HG02885 (cell line): ENCODE results near the gene GRN.
"Not testable (repeated sequence)": the region's sequence is repeated elsewhere in the genome, so short reads cannot be mapped to it uniquely, and the experiment has no call there.

Source experiments
- ATAC-seq: cut with Tn5 transposase; IDR thresholded peaks from one replicate; pipeline ENCODE4 v1.9.1; 2021; ENCODE audit warnings: mild to moderate bottlenecking; ENCODE audit not compliant: unreplicated experiment, poor library complexity

GRN gene

GRCh38 chr17:44343510-44344209, 1.4 kb upstream of the GRN start:
- no peak for ATAC-seq

- ATAC-seq, result peak; percentile 28
These were observed 438 bp downstream of the GRN start for GRCh38 chr17:44345454-44346026.

GRCh38 chr17:44346064-44346844, 1.2 kb downstream of the GRN start:
- no peak for ATAC-seq

GRCh38 chr17:44347206-44348055, 2.3 kb downstream of the GRN start:
- ATAC-seq, result not testable (repeated sequence)

DNA sequence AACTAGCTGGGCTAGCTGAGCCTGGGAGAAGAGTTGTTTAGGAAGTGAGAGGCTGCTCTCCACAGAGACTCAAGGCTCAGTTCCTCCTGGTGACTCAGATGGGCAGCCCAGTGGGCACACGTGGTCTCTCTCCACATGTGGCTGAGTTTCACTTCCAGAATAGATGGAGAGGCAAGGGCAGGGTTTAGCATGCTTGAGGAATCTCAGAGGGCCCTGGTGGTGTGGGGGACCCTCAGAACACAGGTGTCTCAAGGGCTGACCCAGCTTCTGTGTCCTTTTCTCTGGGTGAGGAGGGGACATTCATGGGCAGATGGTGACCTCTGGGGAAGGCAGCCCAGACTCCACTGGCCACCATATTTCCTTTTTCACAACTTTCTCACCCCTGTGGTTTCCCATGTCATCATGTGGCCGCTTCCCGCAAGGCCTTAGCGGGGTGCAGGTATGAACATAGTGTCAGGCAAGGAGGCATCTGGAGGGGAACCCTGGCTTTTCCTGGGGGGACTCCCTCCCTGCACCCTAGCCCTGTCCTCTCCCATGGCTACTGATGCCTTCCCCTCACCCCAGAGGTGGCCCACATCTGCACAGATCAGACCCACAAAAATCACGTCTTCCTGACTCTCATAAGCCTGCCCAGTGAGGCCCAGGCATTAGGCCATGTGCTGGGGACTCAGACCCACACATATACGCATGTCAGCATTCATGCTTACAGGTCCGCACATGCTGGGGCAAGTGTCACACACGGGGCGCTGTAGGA, 3.3 kb downstream of the GRN start:
- ATAC-seq, result no peak

GRCh38 chr17:44348988-44349364, 3.9 kb downstream of the GRN start:
- no peak for ATAC-seq

DNA sequence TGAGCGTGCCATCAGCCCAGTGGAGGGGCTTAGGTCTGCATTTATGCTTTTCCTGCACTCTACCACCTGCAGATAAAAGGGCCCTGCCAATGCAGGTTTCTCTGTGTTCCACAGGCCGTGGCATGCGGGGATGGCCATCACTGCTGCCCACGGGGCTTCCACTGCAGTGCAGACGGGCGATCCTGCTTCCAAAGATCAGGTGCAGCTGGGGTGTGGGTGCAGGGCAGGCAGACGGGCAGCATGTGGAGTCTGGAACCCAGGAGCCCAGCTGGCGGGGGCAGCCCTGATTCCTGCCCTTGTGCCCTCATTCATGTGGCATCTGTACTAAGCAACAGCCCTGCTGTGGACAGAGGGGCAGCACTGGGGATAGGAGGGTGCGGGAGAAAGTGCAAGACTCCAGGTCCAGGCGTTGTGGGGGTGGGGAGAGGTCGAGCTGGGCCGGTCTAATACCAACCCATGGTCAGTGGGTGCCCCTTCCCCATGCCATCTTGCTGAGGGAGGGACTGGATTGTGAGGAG, 4.5 kb downstream of the GRN start:
- ATAC-seq, result no peak

DNA sequence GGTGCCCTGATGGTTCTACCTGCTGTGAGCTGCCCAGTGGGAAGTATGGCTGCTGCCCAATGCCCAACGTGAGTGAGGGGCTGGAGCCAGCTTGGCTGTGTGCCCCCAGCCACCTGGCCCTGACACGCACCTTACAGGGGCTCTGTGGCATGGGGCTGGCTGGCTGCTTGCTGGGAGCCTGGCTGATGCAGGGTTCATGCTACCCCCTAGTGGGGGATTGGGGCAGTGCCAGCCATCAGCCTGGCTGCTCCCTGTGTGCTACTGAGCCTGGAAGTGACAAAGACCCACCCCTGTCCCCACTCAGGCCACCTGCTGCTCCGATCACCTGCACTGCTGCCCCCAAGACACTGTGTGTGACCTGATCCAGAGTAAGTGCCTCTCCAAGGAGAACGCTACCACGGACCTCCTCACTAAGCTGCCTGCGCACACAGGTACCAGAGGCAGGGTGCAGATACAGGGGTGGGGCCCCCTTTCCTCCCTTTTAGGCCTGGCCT, 5.7 kb downstream of the GRN start:
- ATAC-seq, result no peak

- no peak for ATAC-seq
These were observed 6.4 kb downstream of the GRN start for GRCh38 chr17:44351464-44351863.

- ATAC-seq, result no peak
These were observed 7.1 kb downstream of the GRN start for GRCh38 chr17:44351961-44352827.

DNA sequence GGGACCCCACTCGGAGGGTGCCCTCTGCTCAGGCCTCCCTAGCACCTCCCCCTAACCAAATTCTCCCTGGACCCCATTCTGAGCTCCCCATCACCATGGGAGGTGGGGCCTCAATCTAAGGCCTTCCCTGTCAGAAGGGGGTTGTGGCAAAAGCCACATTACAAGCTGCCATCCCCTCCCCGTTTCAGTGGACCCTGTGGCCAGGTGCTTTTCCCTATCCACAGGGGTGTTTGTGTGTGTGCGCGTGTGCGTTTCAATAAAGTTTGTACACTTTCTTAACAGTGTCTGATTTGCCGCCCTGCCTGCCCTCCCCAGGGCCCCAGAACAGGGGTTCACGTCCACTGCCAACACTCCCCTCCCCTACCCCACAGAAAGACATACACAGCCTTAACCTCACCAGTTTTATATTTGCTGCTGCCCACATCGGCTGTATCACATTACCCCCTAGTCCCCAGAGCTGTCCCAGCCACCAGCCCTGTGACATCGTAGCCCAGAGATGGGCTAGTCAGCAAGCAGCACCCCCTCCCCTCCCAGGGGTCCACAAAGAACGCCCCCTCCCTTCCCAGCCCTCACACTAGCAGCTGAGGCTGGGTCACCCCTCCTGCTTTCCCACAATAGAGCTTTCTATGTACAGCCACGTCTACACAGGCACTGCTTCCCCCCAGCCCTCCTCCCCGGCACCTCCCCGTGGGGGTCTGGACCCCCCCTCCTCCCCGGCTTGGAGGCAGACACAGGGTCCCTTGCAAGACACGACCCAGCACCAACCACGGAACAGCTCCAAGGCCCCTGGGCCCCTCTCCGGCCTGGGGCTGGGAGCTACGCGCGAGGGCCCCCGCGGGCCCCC, 7.9 kb downstream of the GRN start:
- ATAC-seq, result no peak

DNA sequence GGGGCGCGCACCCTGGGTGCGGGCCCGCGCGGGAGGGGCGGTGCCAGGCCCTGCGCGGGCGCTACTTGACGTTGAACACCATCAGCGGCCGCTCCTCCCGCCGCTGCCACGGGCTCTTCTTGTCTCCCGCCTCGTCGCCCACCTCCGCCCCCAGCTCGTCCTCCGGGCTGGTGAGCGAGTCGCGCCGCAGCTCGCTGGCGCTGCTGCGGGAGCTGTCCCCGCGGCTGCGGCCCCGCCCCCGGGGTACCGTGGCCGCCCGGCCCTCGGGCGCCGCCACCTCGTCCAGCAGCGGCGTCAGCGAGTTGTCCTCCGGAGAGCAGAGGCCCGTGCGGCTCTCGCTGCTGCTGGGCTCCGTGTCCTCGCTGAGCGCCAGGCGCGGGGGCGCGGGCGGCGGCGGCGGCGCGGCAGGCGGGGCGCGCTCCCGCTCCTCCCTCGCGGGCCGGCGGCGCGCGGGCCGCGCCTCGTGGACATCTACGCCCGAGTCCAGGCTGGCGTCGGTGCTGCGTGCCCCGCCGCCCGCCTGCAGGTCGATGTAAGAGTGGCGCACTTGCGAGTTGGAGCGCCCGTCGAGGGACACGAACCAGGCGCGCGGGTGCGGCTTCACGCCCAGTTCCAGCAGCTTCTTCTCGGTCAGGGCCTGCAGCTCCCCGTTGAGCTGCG, 8.7 kb downstream of the GRN start:
- no peak for ATAC-seq

DNA sequence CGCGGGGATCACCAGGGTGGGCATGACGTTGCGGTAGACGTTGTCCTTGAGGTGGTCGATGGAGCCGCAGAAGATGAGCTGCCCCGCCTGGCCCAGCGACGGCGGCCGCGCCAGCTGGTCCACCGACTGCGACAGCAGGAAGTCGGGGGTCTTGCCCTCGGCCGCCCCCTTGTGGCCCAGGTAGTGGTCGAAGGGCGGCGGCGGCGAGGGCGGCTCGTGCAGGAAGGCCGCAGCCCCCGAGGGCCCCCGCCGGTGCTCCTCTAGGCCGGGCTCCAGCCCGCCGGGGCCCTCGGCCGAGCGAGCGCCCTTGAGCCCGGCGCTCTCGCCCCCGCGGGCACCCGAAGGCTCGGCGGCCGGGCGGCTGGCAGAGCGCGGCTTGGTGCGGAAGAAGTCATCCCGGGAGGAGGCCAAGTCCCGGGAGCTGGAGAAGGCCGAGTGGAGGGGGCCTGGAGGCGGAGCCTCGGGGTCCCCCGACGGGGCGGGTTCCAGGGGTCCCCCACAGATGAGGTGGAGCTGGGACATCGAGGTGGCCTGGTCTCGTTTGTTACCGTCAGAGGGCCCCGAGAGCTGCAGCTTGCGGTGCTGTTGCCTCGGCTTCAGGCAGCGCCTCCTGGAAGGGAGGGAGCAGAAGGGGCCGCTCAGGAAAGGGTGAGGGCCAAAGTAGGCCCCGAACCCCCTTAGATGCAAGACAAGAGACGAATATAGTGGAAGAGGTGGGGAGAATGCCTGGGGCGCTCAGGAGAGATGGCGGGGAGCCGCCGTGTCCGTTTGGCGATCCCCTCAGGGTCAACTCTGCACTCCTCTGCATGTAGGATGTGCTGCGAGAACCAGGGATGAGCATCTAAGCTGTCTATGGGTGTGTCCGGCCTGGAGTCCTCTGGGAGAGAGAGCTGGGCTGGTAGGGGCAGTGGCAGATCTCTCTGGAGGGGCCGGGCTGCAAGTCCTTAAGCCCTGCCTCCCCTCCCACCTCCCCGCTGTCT, 9.8 kb downstream of the GRN start:
- no peak for ATAC-seq

- ATAC-seq, result no peak
These were observed 10.6 kb downstream of the GRN start for GRCh38 chr17:44355642-44356099.

DNA sequence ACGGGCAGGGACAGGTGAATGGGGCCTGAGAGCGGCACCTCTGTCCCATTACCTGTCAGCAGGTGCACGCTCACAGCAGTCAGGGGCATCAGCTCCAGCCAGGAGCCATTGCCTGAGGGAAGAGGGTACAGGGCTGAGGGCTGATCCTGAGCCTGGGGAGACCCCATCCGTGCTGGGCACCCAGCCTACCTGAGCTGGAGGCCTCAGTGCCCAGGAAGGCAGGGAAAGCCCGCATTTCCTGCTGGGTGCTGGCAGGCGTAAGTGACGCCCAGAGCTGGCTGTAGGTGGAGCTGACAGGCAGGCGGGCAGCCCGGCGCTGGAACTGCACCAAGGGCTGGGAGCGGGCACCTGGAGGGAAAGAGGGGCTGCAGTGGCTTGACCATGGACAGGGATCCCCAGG, 11.1 kb downstream of the GRN start:
- no peak for ATAC-seq

GRCh38 chr17:44358066-44358465, 13.0 kb downstream of the GRN start:
- no peak for ATAC-seq
